ENCODE results near the gene CCDC116. TPM values are rescaled to one million over a fixed set of nuclear protein-coding genes. Genes with fewer than 3 reads are reported as not detected.
"Not testable (repeated sequence)": the region's sequence is repeated elsewhere in the genome, so short reads cannot be mapped to it uniquely, and the experiment has no call there.

CCDC116 gene
- total RNA-seq, 1 donor from 2014 or later = 0.07 TPM

DNA sequence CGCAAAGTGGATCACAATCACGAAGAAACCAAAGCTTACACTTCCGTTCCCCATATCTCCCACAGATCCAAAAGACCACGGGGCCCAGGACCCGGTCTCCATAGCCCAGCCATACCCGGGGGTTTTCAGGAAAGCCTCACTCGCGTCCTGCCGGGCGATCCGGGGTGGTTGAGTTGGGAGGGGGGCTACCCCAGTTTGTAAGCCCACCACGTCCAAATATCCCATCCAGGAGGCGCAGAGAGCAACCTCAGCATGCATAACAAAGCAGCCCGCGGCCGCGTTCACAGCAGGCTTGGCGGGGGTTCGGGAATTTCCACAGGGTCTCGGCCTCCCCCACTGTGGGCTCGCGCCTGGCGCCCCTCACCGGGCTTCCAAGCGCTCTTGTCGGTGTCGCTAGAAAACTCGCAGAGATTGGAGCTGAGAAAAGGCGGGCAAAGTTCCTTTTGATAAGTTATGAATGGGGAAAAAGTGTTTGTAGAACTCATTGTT, 19.0 kb downstream of the CCDC116 start:
- no peak for DNase-seq (ENCODE audit: low read depth, low spot score)

DNA sequence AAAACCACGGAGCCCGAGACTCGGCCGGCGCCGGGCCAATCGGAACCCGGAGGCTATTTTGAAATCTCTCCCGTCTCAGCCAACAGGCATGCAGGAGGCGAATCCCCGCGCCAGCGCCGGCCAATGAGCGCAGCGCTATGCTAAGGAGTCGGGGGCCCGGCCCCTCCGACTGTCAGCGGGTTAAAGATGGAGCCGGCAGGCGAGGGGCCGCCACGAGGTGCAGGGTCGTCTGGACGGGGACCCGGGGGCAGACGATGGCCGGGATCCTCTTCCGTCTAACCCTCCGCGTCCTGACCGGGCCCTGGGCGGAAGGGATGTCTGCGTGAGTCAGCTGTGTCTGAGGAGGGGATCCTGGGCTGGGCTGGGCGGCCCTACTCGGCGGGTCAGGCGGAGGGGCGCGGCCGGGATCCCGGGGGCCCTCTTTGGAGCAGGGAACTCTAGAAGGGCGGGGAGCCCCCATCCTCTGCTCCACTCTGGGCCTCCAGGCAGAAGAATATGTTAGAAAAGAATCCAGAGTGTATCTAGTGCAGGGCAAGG, 19.5 kb downstream of the CCDC116 start:
- DNase-seq (ENCODE audit: low read depth, low spot score) = no peak

DNA sequence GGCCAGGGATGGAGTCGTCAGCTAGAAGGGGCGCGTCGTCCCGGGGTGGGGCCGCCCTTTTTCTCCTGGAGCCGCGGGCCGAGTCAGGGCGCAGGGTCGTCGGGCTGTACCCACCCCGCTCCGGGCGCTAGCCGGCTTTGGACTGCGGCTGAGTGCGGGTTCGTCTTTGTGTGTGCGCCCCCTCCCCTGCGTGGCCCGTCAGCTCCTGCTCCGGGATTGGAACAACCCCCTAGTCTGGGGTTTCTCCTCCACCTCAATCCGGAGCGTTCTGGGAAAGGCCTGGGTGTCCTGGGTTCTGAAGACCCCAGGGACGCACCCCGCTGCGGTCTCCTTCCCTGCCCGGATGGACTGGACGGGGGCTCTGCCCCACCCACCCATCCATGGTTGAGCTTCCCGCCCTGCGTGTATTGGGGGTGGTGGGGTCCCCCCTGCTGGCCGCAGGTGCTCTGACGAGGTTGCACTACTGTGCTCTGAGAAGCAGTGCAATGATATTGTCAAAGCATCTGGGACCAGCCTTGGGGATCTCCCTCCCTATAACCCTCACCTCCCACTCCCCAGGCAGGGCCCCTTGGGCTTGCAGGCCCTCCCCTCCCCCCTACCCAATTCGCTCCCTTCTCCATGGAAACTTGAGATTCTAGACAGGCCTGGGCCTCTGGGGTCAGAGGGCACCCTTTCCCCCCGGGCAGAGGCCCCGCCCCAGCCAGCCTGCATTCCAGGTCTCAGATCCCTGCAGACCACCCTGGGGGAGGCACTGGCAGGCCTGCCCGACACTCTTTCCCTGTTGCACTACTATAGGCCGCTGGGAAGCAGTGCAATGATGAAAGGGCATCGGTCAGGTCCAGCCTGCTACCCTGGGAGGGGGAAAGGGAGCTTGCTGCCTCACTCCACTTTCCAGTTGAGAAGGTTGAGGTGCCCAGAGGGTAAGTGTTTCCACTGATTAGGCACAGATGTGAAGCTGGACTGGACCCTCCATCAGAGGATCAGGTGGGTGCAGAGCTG, 20.3 kb downstream of the CCDC116 start:
- no peak for DNase-seq (ENCODE audit: low read depth, low spot score)

DNA sequence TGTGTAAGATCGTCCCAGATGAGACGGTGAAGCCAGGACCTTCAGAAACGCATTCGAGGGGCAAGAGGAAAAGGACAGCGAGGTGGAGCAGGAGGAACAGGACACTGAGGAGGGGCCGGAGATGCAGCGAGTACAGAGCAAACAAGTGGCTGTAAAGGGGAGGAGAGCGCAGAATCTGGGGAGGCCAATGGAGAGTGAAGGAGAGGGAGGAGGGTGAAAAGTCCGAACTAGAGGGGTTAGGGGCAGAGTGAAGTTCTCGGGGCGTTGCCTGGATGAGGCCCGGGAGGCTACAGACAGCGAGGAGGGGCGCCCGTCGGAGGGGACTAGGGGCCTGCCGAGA, 24.4 kb downstream of the CCDC116 start:
- DNase-seq (ENCODE audit: low read depth, low spot score) = no peak

DNA sequence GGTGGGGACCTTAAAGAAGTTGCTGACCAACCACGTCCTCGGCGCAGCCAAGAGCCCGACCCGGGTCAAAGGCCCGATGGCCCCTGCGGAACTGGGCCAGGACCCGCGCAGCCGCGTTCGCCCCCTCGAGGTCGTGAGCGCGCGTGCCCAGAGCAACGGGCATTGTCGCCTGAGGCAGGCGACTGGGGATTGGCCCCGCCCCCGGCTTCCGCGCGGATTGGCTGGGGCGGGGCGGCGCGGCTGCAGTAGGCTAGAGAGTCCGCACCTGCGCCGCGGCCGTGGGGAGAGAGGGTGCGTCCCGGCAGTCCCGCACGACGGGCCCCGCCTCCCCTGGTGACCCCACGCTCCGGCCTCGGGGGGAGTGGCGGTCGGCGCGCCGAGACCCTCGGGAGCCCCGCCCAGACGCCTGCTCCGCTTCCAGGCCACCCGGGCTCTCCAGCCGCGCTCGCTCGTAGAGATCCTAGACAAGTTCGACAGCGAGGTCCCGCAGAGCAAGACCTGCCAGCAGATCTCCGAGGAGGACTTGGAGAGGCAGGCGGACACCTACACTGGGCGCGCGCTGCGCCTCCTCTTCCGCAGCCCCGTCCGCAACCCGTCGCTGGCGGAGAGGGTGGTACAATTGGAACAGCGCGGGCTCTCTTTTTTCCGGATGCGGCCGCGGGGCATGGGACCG, 24.9 kb downstream of the CCDC116 start:
- no peak for DNase-seq (ENCODE audit: low read depth, low spot score)

DNA sequence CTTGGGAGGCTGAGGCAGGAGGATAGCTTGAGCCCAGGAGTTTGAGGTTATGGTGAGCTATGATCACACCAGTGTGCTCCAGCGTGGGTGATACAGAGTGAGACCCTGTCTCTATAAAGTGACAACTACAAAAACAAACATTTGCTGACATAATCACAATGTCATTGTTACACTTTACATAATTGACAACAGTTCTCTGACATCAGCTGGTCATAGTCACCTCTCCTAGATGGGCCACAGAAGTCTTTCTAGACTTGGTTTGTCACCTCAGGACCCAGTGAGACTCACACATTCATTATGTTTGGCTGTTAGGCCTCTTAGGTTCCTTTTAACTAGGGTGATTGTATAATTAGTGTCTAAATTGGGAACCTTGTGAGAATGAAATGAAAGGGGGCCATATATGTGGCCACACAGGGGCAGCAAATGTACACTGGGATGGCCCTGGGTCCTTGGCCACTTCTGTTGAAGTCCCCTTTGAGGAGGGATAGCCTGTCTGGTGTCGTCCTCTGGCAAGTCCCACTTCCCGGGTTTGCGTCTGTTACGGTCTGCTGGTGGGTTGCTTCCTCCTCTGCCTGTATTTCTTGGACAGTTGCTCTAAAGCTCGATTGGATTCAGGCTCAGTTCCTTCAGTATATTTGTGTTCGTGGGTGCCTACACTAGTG, 27.4 kb downstream of the CCDC116 start:
- DNase-seq (ENCODE audit: low read depth, low spot score) = no peak

DNA sequence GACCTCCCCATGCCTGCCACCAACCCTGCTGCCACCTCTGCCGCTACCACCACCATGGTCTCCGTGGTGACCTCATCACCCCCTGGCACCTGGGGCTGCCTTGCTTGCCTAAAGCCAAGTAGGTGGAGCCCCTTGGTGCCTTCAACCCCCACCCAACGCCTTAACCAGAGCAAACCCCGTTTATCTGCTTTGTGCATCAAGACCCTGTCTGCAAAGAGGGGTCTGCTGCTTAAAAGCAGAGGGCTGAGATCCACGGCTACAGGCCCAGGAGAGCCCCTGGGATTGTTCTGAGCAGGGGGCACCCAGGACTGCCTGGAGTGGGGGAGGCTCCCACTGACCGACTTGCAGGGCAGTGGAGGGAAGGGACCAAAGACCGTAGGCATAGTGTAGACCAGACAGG, 28.3 kb downstream of the CCDC116 start:
- DNase-seq (ENCODE audit: low read depth, low spot score) = no peak

DNA sequence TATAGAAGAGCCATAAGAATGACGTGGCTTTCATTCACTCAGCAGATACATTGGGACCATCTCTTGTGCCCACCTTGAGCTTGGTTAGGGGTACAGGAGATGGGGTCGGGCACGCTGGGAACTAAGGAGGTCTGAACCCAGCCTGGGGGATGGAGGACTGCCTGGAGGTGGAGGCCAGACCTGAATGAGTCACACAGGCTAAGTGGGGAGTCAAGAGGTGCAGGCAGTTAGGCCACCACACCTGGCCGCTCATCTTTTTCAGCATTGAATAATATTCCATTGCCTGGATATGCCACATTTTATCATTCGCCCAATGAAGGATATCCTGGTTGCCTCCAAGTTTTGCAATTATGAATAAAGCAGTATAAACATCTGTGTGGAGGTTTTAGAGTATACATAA, 29.4 kb downstream of the CCDC116 start:
- DNase-seq (ENCODE audit: low read depth, low spot score) = no peak

DNA sequence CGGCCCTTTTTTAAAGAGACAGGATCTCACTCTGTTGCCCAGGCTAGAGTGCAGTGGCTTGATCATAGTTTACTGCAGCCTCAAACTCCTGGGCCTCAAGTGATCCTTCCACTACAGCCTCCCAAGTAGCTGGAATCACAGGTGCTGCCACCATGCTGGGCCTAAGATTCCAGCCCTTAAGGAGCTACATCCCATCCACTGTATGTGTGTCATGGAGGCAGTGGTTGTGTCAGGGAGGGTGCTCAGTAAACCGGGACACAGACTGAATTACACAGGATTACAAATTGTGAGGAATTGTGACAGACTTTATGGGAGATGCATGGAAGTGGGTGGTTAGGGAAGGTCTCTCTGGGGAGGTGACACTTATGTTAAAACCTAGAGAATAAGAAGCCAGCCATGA, 31.2 kb downstream of the CCDC116 start:
- no peak for DNase-seq (ENCODE audit: low read depth, low spot score)

DNA sequence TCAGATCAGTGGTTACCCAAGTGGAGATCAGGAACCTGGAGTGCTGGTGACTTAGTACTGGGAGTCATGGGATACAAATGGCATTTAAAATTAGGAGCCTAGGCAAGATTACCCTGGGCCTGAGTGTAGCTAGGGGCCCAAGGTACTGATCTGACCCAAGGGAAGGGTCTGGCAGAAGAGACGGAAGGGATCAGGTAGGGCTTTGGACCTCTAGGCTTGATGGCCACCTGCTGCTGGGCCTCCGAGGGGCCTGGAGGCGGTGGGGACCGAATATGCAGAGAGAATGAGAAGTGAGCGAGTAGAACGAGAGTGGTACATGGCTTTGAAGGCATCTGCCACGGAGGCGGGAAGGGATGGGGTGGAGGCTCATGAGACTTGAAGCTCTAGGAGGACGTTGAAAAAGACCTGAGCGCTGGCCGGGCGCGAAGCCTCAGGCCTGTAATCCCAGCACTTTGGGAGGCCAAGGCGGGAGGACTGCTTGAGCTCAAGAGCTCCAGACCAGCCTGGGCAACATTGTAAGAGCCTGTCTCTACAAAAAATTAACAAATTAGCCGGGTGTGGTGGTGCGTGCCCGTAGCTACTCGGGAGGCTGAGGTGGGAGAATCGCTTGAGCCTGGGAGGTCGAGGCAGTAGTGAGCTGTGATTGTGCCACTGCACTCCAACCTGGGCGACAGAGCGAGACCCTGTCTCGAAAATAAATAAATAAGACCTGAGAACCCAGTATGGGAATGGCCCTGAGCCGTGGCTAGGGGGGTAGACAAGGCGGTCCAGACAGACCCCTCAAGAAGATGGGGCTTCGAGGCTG, 32.7 kb downstream of the CCDC116 start:
- DNase-seq (ENCODE audit: low read depth, low spot score) = no peak

DNA sequence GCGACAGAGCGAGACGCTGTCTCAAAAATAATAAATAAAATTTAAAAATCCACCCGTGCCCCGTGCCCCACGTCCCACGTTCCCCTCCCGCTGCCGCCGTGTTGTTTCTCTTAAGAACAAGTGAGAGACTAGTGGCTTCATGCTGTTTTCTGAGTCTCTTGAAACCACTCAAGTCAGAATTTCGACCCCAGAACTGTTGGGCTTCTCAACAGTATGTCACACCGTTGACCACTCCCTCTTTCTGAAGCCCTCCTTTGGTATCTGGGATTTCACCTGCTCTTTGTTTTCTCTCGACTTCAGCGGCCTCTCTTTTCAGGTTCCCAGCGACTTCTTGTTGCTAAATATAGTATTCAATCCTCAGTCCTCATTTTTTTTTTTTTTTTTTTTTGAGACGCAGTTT, 34.2 kb downstream of the CCDC116 start:
- DNase-seq (ENCODE audit: low read depth, low spot score) = no peak

DNA sequence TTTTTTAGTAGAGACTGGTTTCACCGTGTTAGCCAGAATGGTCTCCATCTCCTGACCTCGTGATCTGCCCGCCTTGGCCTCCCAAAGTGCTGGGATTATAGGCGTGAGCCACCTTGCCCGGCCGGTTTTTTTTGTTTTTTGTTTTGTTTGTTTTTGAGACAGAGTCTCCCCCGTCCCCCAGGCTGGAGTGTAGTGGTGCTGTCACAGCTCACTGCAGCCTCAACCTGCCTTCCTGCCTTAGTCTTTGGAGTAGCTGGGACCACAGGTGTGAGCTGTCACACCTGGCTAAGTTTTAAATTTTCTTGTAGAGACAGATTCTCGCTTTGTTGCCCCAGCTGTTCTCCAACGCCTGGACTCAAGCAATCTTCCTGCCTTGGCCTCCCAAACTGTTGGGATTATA, 36.5 kb downstream of the CCDC116 start:
- no peak for DNase-seq (ENCODE audit: low read depth, low spot score)

DNA sequence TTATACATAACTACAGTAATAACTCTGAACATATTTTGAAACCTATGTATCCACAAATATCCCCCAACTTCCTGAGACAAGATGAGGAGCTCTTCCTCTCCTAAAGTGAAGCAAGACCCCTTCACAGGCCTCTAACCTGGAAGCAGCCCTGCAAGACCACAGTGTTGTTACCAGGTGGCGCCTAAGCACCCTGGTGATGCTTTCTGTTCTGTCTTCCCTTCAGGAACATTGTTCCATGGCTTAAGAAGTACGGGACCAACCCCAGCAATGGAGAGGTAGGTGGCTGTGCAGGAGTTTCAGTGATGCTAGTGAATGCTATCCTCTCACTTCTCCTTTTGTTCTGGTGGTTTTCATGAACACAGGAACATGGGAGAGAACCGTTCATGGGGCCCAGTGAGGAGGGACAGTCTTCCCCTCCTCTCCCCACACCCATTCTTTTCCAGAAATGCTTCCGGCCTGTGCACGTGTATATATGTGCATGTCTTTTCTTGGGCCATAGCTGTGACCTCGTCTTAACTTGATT, 39.6 kb downstream of the CCDC116 start:
- no peak for DNase-seq (ENCODE audit: low read depth, low spot score)

DNA sequence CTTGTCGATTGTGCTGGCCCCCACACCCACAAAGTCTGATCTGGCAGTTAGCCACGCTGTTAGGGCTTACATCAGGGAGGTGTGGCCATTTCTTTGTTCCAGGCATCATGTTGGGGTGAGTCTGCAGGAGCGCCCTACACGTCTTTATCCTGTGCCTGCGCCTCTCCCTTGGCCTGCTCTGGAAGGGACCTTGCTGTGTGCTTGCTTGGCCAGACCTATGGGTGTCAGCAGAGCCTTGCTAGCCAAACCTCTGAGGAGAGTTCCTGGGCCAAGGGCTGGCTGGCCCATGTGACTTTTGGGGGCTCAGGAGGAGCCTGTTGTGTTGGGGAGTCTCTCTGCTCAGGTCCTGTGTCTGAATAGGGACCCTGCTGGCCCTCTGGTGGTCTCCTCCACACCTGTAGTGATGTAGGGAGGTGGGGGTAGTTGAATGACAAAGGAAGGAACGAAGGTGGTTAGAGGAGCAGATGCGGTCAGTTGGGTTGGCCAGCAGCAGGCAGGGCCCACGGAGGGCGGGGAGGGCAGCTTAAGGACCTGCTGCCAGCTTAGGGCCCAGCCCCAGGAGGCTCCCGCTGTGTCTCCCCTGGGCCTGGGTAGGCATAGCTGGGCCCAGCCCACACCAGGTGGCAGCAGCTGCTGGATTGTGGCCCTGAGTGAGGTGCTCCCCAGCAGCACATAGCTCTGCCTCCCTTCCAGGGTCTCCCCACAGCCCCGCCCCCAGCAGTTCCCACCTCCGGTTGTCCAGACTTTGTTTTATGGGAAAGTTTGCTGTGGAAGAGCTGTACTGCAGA, 41.2 kb downstream of the CCDC116 start:
- DNase-seq (ENCODE audit: low read depth, low spot score) = no peak

DNA sequence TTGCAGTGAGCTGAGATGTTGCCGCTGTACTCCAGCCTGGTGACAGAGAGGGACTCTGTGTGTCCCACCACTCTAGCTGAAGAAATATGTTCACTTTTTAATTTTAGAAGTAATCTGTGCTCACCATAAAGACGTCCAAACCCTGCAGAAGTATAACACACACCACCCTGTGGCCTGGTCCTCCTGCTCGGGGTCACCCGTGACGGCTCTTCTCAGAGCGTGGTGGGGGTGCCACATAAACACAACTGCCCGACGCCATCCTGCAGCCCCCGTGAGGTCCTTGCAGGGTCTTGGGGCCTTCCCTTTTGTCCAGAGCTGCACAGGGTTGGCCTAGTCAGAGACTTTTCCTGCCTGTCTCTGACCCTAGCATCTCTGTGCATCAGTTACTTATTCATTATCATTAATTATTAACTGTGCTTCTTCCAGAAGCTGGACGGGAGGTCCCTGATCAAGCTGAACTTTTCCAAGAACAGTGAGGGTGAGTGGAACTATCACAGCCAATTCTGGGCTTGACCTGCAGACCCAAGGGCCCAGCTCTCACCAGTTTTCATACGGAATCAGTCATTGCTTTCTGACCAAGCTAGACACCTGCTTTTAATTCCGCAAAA, 42.2 kb downstream of the CCDC116 start:
- no peak for DNase-seq (ENCODE audit: low read depth, low spot score)

DNA sequence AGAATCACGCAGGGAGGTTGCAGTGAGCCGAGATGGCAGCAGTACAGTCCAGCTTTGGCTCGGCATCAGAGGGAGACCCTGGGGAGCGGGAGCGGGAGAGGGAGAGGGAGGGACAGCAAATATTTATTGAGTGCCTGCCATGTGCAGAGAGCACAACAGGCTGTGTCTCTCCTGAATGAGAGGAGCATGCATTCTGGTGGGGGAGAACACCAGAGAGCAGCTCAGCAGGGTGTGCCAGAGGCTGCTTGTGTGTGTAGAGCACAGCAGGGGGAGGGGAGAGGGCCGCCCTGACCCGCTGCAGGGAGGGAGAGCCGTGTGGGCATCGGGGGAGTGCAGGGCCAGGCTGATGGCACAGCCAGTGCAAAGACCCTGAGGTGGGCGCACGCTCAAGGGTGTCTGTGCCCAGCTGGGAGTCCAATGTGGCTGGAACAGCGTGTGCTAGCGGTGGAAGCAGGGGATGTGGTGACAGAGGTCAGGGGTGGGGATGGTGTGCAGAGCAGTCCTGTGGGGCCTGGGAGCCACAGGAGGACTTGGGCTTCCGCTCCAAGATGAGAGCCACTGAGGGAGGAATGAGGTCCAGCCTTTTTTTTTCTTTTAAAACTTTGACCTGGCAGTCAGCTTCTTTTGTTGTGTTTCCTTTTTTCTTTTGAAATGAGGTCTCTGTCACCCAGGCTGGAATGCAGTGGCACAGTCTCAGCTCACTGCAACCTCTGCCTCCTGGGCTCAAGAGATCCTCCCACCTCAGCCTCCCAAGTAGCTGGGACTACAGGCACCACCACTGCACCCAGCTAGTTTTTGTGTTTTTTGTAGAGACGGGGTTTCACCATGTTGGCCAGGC, 45.3 kb downstream of the CCDC116 start:
- DNase-seq (ENCODE audit: low read depth, low spot score) = no peak

DNA sequence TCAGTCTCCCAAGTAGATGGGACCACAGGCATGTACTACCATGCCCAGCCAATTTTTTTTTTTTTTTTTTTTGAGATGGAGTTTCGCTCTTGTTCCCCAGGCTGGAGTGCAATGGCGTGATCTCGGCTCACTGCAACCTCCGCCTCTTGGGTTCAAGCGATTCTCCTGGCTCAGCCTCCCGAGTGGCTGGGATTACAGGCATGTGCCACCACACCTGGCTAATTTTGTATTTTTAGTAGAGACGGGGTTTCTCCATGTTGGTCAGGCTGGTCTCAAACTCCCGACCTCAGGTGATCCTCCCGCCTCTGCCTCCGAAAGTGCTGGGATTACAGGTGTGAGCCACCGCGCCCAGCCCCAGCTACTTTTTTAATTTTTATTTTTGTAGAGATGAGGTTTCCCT, 46.3 kb downstream of the CCDC116 start:
- DNase-seq (ENCODE audit: low read depth, low spot score) = not testable (repeated sequence)

DNA sequence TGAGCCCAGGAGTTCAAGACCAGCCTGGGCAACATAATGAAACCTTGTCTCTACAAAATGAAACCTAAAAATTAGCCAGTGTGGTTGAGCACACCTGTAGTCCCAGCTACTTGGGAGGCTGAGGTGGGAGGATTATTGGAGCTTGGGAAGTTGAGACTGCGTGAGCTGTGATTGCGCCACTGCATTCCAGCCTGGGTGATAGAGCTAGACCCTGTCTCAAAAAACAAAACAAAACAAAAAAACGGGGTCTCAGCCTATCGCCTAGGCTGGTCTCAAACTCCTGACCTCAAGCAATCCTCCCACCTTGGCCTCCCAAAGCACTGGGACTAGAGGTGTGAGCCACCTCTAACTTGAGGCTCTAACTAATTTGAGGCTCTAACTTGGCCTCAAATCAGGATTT, 46.8 kb downstream of the CCDC116 start:
- no peak for DNase-seq (ENCODE audit: low read depth, low spot score)
